Measurements from ENCODE around the gene TXNRD1. TPM values are rescaled to one million over a fixed set of nuclear protein-coding genes. Genes with fewer than 3 reads are reported as not detected.

TXNRD1 gene
- polyA plus RNA-seq, 1 donor = 39.2 TPM

GRCh38 chr12:104353012-104353981 lies 137.7 kb downstream of the TXNRD1 start:
- no peak for DNase-seq

DNA sequence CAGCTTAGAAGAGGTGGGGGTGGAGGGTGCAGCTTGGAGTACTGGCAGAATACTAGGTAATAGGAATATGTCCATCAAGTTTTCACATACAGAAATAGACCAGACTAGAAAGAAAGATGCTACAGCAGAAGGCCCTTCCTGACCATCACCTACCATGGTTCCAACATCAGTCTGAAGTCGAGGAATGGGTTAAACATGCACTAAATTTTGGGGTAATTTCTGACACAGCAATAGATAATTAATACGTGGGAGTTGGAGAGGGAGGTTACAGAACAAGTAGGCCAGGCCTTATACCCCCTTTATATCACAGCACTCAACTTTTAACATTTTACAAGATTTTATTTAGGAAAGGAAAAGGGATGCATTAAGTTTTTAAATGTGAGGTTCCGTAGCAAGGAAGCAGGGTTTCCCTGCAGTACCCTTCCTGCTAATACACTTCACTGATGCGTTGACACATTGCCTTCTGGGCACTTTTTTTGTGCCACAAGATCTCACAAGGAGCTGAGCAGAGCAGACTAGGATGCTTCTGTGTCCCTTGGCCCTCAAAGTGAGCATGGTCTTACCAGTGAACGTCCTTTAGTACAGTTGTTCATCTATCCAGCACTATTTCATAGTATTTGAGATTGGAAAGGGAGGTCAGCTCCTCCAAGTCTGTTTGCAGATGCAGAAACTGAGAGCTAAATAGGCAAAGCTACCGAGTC lies 138.7 kb downstream of the TXNRD1 start:
- DNase-seq = no peak

- no peak for DNase-seq
Measured at GRCh38 chr12:104354868-104355570, 139.4 kb downstream of the TXNRD1 start.

DNA sequence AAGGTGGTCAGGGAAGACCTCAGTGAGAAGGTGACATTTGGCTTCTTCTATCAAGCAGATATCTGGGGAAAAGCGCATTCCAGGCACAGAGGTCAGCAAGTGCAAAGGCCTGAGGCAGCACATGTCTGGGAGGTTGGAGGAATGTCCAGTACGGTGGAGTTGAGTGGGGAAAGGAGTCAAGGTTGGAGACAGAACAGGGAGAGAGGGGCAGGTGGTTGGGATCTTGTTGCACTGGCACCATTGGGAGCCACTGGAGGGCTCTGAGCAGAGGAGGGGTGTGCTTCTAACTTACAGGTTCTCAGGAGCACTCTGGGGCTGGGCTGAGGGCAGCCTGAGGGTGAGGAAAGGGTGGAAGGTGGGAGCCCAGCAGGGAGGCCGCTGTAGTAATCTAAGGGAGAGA lies 140.1 kb downstream of the TXNRD1 start:
- DNase-seq = no peak

DNA sequence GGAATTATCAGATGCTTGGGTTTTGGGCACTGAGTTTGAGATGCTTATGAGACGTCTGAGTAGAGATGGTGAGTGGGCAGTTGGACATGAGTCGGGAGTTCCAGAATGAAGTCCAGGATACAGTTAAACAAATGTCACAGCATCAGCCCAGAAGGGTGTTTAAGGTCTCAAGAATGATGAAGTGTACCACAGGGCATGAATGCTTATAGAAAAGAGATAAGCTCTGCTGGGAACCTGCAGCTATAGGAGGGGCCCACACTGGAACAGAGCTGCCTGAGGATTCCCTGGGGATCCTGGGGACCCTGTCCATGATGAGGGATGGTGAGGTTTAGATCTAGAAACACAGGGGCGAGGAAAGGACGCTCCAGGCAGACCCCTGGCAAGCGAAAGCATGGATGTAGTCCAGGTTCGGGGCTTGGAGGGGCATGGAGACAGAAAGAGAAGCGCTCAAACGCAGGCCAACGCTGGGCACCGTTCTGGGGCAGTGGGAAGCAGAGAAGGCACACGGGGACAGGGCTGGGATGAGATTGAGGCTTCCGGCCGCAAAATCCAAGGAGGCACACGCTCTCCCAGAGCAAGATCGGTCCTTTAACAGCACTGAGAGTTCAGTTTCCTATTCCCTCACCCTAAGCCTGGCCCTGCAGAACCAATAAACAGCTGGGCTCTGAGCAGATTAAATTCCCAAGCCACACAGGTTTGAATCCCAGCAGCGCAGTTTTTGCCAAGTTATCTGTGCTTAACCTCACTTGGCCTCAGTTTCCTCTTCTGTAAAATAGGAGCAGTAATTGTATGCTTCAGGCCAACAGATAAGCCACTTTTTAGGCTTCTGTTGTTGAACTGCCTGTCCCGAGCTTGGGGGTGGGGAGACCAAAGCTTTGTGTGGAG lies 140.9 kb downstream of the TXNRD1 start:
- no peak for DNase-seq

DNA sequence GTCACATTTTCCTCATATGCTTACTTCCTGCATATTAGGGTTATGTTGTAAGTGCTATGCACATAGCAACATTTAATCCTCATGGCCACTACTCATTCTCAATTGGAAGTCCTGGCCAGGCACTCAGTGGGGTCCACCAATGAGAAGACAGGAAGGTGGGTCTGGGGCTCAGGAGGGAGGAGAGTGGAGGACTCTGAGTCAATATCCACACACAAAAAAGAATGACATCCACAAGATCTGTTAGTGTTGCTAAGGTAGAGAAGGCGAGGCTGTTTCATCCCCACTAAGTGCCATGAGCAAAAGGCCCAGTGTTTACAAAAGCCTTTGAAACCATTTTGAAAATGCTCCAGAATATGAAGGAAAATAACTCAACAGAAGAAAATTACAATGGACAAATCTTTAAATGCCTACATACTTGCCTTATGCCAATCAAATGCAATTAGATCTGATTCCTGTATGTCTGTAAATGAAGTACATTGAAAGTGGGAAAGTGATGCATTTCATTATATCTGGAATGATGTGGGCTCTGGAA lies 141.9 kb downstream of the TXNRD1 start:
- no peak for DNase-seq

DNA sequence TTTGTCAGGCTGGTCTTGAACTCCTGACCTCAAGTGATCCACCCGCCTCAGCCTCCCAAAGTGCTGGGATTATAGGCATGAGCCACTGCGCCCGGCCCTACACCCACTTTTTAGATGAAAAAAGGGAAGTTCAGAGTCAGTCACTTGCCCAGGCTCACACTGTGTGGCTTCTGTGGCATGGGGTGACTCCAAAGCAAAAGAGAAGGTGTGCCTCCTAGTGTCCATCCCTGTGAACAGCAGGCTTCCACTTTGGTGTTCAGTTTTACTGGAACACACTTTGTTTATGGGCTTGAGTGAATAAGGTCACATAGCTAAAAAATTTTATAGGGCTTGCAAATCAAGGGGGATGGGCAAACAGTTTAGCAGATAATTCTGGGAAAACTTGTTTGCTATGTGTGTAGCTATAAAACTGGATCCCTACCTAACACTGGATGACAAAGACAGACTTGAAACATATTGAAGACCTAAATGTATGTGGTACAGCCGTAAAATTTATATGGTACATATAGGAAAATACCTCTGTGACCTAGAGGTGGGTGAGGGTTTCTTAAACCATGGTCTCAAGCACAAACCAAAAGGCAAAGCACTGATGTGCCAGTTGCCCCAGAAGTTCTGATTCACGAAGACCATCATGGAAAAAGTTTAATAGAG lies 142.9 kb downstream of the TXNRD1 start:
- no peak for DNase-seq

- DNase-seq = no peak
Measured at GRCh38 chr12:104359216-104359615, 143.6 kb downstream of the TXNRD1 start.

- no peak for DNase-seq
Measured at GRCh38 chr12:104360157-104360556, 144.6 kb downstream of the TXNRD1 start.

DNA sequence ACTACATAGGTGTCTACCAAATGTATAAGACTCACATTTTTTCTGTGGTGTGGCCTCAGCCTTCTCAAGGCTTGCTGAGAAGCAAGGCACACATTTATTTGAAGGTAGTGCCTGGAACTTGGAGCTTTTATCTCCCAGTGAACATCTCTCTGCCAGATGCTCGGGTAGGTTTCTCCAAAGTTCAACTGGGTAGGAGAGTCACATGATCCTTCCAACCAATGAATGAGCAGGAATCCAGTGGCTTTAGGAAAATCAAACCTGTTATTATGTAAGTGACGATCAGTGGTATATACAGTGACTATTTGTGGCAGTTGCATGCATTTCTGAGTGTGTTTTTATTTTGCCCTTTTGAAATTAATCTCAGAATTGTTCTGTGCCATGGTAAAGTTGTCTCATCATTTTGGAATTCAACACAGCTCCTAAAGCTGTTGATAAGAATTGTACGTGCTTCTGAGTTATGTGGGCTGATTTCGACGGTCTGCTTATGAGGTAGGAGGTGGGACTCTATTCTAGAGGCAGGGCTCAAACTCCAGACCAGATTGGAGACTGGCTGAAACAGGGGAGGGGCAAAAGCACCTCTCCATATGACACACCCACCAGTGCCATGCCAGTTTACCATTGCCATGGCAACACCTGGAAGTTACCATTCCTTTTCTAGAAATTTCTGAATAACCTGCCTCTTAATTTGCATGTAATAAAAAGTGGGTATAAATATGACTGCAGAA lies 145.6 kb downstream of the TXNRD1 start:
- DNase-seq = no peak

GRCh38 chr12:104365921-104366410 lies 150.4 kb downstream of the TXNRD1 start:
- no peak for DNase-seq

GRCh38 chr12:104369708-104370107 lies 154.1 kb downstream of the TXNRD1 start:
- no peak for DNase-seq

GRCh38 chr12:104371043-104371870 lies 155.7 kb downstream of the TXNRD1 start:
- no peak for DNase-seq

DNA sequence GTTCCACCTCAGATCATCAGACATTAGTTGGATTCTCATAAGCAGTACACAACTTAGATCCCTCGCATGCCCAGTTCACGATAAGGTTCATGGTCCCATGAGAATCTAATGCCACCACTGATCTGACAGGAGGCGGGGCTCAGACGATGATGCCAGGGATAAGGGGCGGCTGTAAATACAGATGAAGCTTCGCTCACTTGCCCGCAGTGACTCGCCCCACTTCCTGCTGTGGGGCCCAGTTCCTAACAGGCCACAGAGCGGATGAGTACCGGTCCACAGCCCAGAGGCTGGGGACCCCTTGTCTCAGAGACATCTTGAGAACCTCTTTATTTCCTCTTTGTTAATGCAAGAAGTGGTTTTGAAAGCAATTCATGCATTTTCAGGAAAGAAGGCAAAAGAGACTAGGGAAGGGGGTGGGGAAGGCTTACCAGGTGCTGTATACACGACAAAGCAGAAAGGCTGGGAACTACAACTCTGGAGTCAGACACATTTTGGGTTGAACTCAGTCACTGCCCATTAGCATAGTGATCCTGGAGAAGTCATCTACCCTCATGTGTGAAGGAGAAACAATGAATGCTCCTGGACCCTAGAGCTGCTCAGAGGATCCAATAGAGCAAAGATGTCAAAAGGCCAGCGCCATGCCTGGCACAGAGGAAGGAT lies 156.6 kb downstream of the TXNRD1 start:
- no peak for DNase-seq

GRCh38 chr12:104372721-104373335 lies 157.2 kb downstream of the TXNRD1 start:
- no peak for DNase-seq

DNA sequence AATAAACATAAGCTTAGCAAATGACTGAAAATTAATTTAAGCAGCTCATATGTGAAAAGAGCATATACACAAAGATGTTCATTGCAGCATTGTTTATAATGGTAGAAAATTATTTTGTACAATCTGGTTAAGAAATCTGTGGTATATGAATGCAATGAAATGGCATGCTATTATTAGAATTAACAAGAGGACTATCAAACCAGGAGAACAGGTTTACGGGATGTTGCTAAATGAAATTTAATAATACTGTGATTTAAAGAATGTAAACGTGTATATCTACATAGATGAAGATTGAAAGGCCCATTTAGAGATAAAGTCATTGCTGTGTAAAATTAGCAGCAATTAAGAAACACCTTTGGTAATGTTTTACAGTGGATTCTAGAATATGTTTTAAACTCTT lies 158.5 kb downstream of the TXNRD1 start:
- DNase-seq = no peak

DNA sequence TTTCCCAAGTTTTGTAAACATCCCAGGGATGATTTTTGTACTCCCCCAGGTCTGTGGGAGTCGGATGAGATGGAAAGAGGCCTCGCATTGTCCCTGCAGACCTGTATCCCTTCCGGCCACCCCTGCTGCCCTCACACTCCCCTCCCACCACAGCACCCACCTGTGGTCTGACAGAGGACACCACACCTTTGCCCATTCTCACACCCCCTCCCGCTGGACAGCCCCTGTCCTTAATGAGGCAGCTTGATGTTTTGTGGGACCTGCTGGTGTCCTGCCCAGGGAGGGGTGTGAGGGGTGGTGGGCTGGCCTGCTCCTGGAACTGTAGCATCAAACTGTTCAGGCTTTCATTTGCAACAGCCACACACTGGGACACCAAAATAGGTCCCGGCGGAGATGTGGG lies 159.2 kb downstream of the TXNRD1 start:
- DNase-seq = no peak

GRCh38 chr12:104375775-104376174 lies 160.2 kb downstream of the TXNRD1 start:
- no peak for DNase-seq
